Inflammatory macrophage treated with lipopolysaccharide for 4 hours (primary cell): ENCODE measurements around the gene STXBP2.

ENCODE experiments used
- DNase-seq: peaks from one replicate; pipeline ENCODE4 v3.0.0-alpha.2; 2020

The STXBP2 gene

DNA sequence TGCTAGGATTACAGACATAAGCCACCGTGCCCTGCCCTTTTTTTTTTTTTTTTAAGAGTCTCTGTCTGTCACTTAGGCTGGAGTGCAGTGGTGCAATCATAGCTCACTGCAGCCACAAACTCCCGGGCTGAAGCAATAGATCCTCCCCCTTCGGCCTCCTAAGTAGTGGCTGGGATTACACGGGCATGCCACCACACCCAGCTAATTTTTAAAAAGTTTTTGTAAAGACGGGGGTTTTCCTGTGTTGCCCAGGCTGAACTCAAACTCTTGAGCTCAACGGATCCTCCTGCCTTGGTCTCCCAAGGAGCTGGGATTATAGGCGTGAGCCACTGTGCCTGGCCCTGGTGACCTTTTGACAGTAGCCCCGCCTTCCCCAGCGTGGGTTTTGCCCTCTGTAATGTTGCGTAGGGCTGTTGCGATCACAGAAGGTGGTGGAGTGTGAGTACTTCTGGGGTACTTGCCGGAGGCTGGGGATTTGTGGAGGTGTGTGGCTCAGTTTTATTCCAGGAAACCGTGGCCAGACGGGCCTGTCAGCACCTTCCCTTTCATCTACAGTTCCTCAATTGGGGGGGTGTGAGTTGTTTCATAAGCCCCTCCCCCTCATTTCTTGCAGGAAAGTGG is 20.3 kb downstream of the STXBP2 start:
- peak; percentile 98 for DNase-seq

DNA sequence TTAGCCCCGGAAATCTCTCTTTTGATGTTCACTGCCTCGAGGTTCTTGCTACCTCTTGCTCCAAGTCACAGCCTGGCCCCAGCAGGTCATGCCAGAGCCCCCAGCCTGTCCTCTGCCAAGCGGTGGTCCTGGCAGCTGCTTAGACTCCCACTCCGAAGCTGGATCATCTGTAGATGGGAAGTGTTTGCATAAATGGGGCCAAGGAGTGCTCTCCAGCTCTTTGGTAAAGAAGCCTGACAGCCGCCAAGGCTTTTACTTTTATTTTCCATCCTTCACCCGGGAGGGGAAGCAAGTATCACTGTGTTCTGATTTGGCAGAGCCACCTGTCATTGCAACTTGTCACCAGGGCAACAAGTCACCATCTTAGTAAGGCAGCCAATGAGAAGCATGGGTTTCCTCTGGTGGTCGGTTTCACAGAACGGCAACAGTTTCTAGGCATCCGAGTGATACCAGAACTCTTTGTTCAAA is 21.3 kb downstream of the STXBP2 start:
- DNase-seq, result peak; percentile 92

DNA sequence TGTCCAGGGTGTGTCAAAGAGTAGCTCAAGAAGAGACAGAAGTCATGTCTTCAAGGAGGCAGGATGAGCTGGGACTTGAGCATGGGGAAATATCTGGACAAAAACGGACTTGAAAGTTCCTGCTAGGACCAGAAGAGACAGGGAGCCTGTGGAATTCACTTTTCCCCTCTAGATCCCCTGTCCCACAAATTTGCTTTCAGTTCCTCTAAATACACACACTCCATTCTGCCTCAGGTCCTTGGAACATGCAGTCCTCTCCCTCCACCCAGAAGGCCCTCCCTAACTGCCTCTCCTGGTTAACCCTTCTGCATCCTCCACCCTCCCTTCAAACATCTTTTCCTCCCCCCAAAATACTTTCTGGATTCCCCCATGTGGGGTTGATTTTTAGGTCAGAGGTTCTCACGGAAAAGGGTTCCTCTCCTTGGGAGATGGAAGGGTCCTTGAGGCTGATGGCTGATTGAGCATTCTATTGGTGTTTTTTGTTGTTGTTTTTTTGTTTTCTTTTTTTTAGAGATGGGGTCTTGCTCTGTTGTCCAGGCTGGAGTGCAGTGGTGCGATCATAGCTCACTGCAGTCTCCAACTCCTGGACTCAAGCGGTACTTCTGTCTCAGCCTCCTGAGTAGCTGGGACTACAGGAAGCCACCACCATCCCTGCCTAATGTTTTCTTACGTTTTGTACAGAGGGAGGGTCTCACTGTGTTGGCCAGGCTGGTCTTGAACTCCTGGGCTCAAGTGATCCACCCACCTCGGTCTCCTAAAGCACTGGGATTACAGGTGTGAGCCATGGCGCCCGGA is 25.0 kb downstream of the STXBP2 start:
- peak; percentile 34 for DNase-seq

DNA sequence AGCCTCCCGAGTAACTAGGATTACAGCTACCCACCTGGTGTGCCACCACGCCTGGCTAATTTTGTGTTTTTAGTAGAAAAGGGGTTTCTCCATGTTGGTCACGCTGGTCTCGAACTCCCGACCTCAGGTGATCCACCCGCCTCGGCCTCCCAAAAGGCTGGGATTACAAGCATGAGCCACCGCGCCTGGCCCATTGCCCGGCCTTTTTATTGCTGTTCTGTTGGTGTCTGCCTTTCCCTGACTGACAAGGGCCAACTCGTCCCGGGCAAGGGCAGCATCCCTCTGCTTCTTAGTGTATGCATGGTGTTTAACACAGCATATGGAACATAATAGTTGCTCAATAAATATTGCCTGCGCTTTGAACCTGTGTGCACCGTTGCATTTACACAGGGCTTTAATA is 25.7 kb downstream of the STXBP2 start:
- DNase-seq, result no peak

DNA sequence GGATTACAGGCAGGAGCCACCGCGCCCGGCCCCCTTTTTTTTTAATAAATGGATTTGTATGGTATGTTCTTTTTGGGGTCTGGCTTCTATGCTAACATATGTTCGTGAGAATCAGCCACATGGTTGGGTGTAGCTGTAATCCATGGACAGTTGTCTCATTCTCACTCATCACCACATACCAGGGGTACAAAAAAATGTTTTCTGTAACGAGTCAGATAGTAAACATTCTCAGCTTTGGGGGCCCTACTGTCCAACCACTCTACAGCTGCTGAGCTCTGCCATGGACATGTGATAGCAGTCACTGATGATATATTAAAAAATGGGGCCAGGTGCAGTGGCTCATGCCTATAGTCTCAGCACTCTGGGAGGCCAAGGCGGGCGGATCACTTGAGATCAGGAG is 26.8 kb downstream of the STXBP2 start:
- DNase-seq, result no peak

DNA sequence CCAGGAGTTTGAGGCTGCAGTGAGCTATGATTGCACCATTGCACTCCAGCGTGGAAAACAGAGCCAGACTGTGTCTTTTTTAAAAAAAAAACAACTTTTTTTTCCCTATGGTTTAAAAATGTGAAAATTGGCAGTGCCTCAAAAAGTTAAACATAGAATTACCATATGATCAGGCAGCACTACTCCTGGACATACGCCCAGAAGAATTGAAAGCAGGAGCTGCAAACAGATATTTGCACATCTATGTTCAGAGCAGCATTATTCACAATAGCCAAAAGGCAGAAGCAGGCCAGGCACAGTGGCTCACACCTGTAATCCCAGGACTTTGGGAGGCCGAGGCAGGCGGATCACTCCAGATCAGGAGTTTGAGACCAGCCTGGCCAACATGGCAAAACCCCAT is 28.2 kb downstream of the STXBP2 start:
- DNase-seq, result no peak

DNA sequence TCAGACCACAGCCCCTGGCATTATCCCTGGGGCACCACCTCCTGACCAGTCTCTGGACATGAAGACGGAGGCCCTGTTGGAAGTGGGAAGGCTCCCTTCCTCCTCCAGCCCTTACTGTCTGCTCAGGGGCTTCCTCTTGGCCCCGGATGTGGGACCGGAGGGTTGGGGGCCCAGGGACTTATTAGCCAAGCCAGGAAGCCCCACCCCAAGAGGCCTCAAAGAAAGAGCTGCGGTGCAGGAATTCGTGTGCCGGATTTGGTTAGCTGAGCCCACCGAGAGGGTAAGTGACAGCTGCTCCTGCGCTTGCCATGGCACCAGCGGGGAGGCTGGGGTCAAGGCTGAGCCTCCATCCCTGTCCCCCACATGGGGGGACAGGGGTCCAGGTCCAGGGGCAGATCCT is 31.9 kb downstream of the STXBP2 start, which contains the start of gene RETN:
RETN (plus strand) TSS at position 208 of the 400 bp plus-strand sequence. CDS start 278 bp downstream, outside the sequence.
- no peak for DNase-seq

DNA sequence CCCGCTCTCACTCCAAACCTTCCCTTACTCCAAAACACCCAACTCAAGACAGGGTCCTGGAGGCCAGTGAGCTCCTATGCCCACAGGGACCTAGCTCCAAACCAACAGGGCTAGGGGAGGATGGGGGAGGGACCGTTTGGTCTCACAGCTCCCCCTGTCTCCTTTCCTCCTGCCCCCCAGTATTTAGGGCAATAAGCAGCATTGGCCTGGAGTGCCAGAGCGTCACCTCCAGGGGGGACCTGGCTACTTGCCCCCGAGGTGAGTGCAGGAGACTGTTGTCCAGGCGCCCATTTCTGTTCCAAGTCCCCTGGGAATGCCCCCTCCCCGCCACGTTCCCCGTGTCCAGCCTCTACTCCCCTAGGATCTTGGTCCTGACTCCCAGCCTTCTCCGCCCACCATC is 32.7 kb downstream of the STXBP2 start:
- DNase-seq, result no peak

DNA sequence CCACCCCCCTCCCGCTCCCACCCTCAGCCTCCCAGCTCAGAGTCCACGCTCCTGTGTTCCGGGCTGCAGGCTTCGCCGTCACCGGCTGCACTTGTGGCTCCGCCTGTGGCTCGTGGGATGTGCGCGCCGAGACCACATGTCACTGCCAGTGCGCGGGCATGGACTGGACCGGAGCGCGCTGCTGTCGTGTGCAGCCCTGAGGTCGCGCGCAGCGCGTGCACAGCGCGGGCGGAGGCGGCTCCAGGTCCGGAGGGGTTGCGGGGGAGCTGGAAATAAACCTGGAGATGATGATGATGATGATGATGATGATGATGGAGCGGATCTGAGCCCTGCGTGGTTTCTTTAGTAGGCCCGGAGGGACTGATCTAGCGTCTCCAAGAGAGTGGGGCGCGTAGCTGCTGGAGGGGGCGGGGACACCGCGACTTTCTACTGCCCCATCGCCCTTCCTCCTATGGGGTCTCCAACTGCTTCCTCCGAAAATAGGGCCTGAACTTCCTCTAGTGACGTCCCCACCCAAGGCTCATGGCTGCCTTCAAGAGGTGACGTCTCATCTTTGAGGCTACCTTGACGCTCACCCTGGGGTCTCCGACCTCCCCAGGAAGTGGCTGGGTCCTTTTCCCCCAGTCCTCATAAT is 33.4 kb downstream of the STXBP2 start:
- peak; percentile 53 for DNase-seq

DNA sequence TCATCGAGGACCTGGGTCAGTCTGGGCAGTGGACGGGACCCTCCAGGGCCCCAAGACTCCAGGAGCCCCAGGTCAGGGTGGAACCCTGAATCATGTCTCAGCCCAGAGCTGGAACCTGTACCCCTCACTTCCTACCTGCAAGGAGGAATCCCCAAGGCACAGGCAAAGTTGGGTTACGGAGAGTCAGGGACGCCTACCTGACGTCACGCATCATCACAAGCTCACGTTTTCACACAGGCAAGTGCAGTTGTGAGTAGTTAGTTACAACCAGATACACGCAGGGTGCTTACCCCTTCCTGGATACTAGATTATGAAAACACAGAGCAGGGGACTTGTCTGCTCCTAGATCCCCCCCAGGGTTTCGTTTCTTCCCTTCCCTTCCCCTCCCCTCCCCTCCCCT is 33.9 kb downstream of the STXBP2 start:
- no peak for DNase-seq

DNA sequence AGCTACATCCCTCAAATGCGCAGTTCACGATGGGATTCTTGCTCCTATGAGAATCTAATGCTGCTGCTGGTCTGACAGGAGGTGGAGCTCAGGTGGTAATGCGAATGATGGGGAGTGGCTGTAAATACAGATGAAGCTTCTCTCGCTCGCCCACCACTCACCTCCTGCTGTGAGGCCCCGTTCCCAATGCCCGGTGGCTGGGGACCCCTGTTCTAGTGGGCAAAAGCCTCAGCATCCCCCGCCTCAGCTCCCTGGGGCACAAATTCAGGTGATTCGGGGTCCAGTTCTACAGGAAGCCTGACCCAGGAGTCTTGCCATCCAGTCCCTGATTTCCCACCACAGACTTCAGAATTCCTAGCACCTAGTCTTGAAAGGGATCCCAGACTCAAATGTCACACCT is 35.6 kb downstream of the STXBP2 start:
- no peak for DNase-seq

DNA sequence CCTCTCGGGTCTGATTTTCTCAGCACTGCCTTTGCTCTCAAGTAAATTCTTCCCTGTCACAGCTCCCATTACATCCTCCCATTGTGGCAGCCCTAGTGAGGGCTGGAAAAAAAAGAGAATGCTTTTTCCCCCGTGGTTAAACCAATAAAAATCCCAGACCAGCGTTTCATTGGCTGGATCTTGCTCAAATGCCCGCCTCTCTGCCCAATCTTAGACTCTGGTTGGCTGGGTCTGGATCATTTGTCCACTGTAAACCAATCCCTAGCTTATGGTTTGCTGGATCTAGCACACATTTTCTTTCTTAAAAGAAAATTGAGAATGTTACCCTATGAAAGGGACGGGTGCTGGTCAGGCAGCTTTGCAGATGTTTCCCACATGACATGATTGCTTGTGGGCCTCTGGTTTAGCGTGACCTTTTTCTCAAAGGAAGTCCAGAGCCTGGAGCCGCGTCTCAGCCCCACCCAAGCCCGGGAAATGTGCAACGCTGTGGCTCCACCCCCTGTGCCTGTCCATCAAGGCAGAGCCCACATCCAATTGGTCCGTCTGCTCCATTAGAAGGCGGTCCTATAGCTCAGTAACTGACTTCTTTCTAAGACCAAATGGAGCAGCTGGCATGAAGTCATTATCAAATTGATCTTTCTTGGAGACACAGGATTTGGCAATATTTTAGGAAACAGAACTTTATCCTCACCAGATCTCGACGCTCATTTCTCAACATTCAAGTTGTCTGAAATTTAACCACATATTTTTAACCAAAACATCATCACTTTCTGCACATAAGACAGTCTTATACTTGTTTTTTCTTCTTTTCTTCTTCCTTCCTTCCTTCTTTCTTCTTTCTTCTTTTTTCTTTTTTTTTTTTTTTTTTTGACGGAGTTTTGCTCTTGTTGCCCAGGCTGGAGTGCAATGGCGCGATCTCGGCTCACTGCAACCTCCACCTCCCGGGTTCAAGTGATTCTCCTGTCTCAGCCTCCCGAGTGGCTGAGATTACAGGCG is 37.4 kb downstream of the STXBP2 start:
- peak; percentile 98 for DNase-seq

DNA sequence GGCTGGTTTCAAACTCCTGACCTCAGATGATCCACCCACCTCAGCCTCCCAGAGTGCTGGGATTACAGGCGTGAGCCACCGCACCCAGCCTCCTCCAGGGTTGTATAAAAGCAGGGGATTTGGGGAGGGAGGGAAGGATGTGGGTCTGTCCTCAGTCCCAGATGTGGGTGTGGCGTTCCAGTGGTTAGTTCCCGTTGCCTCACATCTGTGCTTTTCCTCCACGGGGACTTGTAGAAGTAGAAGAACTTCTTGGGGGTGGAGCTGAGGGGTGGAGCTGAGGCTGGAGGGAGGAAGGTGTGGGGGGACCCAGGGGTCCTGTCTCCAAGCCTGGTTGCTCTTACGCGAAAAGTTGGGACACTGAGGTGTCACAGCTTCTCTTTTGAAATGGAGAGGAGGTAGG is 39.5 kb downstream of the STXBP2 start:
- peak; percentile 87 for DNase-seq

DNA sequence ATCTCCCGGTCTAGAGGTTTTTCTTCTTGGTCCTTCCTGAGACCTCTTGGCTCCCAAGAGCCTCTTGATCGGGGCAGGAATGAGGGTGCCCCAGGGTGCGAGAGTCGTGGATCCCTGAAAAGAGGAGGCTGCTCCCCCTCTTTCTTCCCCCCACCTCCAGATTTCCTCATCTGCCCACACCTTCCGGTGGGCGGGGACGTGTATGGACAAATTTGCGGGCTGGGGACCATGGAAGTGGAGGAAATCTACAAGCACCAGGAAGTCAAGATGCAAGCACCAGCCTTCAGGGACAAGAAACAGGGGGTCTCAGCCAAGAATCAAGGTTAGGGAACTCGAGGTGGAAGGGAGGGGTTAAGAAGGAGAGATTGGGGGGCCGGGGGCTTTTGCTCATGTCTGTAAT is 39.9 kb downstream of the STXBP2 start, which contains the start of gene MCEMP1:
MCEMP1 (plus strand) TSS at position 237 of the 400 bp plus-strand sequence; CDS start at position 268, 31 bp downstream.
- DNase-seq, result peak; percentile 62

DNA sequence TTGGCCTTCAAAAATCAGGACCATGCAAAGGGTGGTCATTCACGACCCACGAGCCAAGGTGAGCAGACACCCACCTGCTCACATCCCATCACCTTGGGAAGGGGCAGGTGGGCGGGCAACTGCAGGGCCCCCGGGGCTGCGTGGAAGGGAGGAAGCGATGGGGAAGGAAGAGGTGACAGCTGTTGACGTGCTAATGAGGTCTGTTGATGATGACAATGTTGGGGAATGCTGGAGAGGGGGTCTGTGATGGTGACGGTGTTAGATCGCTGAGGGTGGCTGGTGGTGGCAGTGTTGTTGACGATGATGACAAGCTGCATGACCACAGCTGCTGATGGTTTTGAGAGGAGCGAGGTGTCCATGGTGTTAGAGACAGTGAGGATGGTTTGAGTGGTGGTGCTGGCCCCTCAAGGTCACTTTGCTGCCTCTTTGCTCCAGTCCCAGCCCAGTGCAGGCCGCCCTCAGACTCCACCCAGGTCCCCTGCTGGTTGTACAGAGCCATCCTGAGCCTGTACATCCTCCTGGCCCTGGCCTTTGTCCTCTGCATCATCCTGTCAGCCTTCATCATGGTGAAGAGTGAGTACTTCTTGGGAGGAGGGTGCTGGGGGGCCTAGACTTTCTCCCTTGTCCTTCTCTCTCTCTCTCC is 40.9 kb downstream of the STXBP2 start:
- DNase-seq, result peak; percentile 44

DNA sequence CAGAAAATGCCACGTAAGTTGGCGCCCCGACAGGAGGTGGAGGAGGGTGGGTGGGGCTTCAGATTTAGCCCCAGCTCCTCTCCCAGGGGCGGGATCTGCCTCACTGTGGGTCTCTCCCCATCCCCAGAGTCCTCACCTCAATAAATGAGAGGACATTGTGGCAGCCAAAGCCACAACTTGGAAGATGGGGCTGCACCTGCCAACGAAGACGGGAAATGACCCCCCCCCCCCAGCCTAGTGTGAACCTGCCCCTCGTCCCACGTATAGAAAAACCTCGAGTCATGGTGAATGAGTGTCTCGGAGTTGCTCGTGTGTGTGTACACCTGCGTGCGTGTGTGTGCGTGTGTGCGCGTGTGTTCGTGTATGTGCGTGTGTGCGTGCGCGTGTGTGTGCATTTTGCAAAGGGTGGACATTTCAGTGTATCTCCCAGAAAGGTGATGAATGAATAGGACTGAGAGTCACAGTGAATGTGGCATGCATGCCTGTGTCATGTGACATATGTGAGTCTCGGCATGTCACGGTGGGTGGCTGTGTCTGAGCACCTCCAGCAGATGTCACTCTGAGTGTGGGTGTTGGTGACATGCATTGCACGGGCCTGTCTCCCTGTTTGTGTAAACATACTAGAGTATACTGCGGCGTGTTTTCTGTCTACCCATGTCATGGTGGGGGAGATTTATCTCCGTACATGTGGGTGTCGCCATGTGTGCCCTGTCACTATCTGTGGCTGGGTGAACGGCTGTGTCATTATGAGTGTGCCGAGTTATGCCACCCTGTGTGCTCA is 42.3 kb downstream of the STXBP2 start:
- peak; percentile 56 for DNase-seq

DNA sequence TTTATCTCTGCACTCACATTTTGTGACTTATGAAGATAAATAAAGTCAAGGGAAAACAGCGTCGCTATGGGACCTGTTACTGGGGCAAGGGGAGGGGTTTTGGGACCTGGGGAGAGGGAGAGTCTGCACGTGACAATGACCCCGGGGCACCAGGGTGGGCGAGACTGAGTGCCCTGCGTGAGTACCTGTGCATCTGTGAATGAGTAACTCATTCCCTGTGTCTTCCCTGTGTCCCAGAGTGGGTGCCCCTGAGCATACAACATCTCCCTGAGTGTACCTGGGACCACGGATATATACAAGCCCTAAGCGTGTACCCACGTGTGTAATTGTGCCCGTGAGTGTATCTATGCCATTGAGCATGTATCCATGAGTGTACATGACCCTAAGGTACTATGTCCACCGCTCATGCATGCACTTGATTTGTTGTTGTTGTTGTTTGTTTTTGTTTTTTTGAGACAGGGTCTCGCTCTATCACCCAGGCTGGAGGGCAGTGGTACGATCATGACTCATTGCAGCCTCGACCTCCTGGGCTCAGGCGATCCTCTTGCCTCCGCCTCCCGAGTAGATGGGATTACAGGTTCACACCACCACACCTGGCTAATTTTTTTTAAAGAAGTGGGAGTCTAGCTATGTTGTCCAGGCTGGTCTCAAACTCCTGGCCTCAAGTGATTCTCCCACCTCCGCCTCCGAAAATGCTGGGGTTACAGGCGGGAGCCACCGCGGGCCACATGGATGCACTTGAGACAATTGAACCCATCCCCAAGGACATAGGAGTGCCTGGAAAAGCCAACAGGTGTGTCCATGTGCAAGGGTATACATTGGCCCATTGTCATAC is 43.1 kb downstream of the STXBP2 start:
- DNase-seq, result no peak

DNA sequence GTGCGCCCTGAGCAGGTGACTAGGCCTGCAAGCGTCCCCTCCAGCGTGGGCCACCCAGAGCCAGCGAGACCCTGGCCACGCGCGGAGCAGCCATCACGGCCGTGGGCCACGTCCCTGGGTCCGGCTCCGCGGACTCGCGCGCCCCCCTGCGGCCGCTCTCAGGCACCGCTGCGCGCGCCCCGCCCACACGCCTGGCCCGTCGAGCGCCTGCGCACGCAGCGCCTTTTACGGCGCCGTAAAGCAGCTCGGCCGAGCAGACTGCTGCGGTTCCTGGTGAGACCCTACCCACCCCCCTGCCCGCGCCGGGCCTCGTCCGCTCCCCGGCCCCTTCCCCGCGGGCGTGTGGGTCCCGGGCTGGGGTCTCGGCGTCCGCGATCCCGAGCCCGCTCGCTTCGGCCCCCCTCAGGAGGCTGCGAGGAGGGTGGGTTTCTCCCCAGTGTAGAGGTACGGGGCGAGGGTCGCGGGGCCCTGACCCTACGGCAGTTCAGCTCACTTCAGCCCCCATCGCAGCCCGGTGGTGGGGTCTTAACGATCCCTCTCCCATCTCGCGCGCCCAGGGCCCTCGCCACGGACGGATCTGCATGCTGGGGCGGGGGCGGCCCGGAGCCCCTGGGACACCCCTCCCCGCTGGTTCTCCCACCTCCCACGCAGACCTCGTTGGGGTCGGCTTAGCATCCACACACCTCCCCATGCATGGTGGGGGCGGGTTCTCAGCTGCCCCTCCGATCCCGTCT is 43.9 kb downstream of the STXBP2 start, which contains the start of gene TRAPPC5:
TRAPPC5 (plus strand) TSS at position 228 of the 734 bp plus-strand sequence. CDS start 1,421 bp downstream, outside the sequence.
- DNase-seq, result peak; percentile 87
